Vagina (tissue), 2 donors: ENCODE results near the gene SEC22B. TPM values are rescaled to one million over a fixed set of nuclear protein-coding genes. Genes with fewer than 3 reads are reported as not detected.
"Not testable (repeated sequence)": the region's sequence is repeated elsewhere in the genome, so short reads cannot be mapped to it uniquely, and the experiment has no call there.

ENCODE experiments used
- DNase-seq, 2 donors: peaks; one replicate each; pipeline ENCODE4 v3.0.0-alpha.2; 2017; ENCODE audit errors: extremely low spot score in 2 of 2
- H3K27ac ChIP-seq: fragments of 200-600 bp; sonication (generic); one replicate; pipeline ENCODE4 v1.5.1; 2019
- H3K27me3 ChIP-seq: fragments of 200-600 bp; sonication (generic); one replicate; pipeline ENCODE4 v1.5.1; 2019
- H3K36me3 ChIP-seq, 2 donors: fragments of 200-600 bp; sonication (generic); one replicate each; pipeline ENCODE4 v1.5.1; 2017 to 2019
- H3K4me1 ChIP-seq: fragments of 200-600 bp; sonication (generic); one replicate; pipeline ENCODE4 v1.5.1; 2019
- H3K4me3 ChIP-seq, 2 donors: fragments of 200-600 bp; sonication (generic); 1 replicate in 1 of 2; 2 replicates in 1 of 2; pipeline ENCODE4 v1.5.1; 2016 to 2019
- H3K9me3 ChIP-seq: fragments of 200-600 bp; sonication (generic); one replicate; pipeline ENCODE4 v1.5.1; 2019
- CTCF ChIP-seq, 3 experiments: fragments of 450-650 bp in 2 of 3; fragments of 200-600 bp in 1 of 3; sonication (generic) in 1 of 3; IDR thresholded peaks; one replicate each; pipeline ENCODE4 v1.5.1; 2017 to 2019; ENCODE audit warnings: antibody characterized with exemption in 3 of 3, mild to moderate bottlenecking in 2 of 3, moderate library complexity in 2 of 3
- POLR2A ChIP-seq, 2 donors: fragments of 450-650 bp; IDR thresholded peaks; one replicate each; pipeline ENCODE4 v1.6.1; 2017; ENCODE audit warnings: antibody characterized with exemption in 2 of 2, mild to moderate bottlenecking in 2 of 2, moderate library complexity in 2 of 2
- POLR2AphosphoS5 ChIP-seq, 2 donors: sonication (generic); formaldehyde crosslinking; IDR thresholded peaks; one replicate each; pipeline ENCODE4 v1.9.0; 2017; ENCODE audit warnings: antibody characterized with exemption in 2 of 2, mild to moderate bottlenecking in 2 of 2, low read depth in 1 of 2; ENCODE audit not compliant: insufficient read depth in 1 of 2
- intact Hi-C: fragments of 100-400 bp; cut with DNase I; formaldehyde crosslinking; loops from one replicate; pipeline ENCODE4 v1.15.1; 2023
- total RNA-seq: library from RNA; depleted of rRNA; stranded (reverse); fragments of >200 nt; gene quantifications from one replicate; pipeline ENCODE4 v1.2.3, GENCODE V29; 2016

The SEC22B gene
- 19.4 TPM for total RNA-seq

- peak in 1 of 2 donors; percentile 90 for TF ChIP-seq POLR2A (IDR thresholded peaks at IDR 0.05)
- TF ChIP-seq POLR2AphosphoS5 (IDR thresholded peaks at IDR 0.05; ENCODE audit: insufficient read depth in 1 of 2, low read depth in 1 of 2) = peak; percentile 97 to 98
- TF ChIP-seq CTCF (IDR thresholded peaks at IDR 0.05) = no peak
- DNase-seq = peak; percentile 95 to 97
- H3K27me3 ChIP-seq = no peaks in the 10 kb centered on the region
- no peaks in the 10 kb centered on the region for H3K36me3 ChIP-seq
- peaks cover 4% of the 10 kb centered on the region for H3K4me1 ChIP-seq
- peak within 1 kb of the TSS; percentile 54 to 85 for H3K4me3 ChIP-seq
- intact Hi-C loops = no loop called here
- H3K27ac ChIP-seq = peak within 1 kb of the TSS; percentile 90
- H3K9me3 ChIP-seq = no peaks in the 10 kb centered on the region
Observed at GRCh38 chr1:120176092-120176855, at the start of gene SEC22B. TSS of gene SEC22B (minus strand) at chr1:120176520. CDS start at chr1:120176381, 139 bp downstream.

GRCh38 chr1:120217933-120218332 is 41.6 kb upstream of the SEC22B start:
- H3K27me3 ChIP-seq, H3K4me3 ChIP-seq, H3K27ac ChIP-seq, H3K9me3 ChIP-seq, intact Hi-C loops, DNase-seq, H3K4me1 ChIP-seq, H3K36me3 ChIP-seq: not testable (repeated sequence)

- H3K9me3 ChIP-seq, H3K27ac ChIP-seq, H3K27me3 ChIP-seq, DNase-seq, H3K4me3 ChIP-seq, H3K4me1 ChIP-seq, intact Hi-C loops, H3K36me3 ChIP-seq: not testable (repeated sequence)
Observed at GRCh38 chr1:120217175-120217929, 41.0 kb upstream of the SEC22B start.

GRCh38 chr1:120213606-120214005 is 37.3 kb upstream of the SEC22B start:
- H3K4me1 ChIP-seq, H3K27me3 ChIP-seq, H3K27ac ChIP-seq, H3K9me3 ChIP-seq, DNase-seq, H3K36me3 ChIP-seq, intact Hi-C loops, H3K4me3 ChIP-seq: not testable (repeated sequence)

- H3K4me3 ChIP-seq, H3K4me1 ChIP-seq, H3K27ac ChIP-seq, DNase-seq, H3K27me3 ChIP-seq, intact Hi-C loops, H3K9me3 ChIP-seq, H3K36me3 ChIP-seq: not testable (repeated sequence)
Observed at GRCh38 chr1:120210754-120211153, 34.4 kb upstream of the SEC22B start.

- H3K27me3 ChIP-seq, DNase-seq, H3K36me3 ChIP-seq, H3K4me1 ChIP-seq, intact Hi-C loops, H3K9me3 ChIP-seq: not testable (repeated sequence)
- H3K27ac ChIP-seq = peak overlapping the region; percentile 33
- peak overlapping the region; percentile 42 to 46 for H3K4me3 ChIP-seq
Observed at GRCh38 chr1:120196863-120197775, 20.8 kb upstream of the SEC22B start.

- H3K9me3 ChIP-seq, H3K27ac ChIP-seq, H3K4me3 ChIP-seq, H3K36me3 ChIP-seq, H3K27me3 ChIP-seq, DNase-seq, H3K4me1 ChIP-seq, intact Hi-C loops: not testable (repeated sequence)
Observed at GRCh38 chr1:120188626-120189025, 12.3 kb upstream of the SEC22B start.

- H3K9me3 ChIP-seq, H3K27me3 ChIP-seq, H3K4me1 ChIP-seq, intact Hi-C loops, H3K4me3 ChIP-seq, H3K36me3 ChIP-seq, H3K27ac ChIP-seq, DNase-seq: not testable (repeated sequence)
Observed at GRCh38 chr1:120182176-120182707, 5.9 kb upstream of the SEC22B start.

GRCh38 chr1:120179811-120180690 is 3.7 kb upstream of the SEC22B start:
- peak overlapping the region; percentile 30 to 44 for H3K4me3 ChIP-seq
- intact Hi-C loops, DNase-seq: not testable (repeated sequence)

More at GRCh38 chr1:120179811-120180690, 3.7 kb upstream of the SEC22B start:
- not testable (repeated sequence) for H3K36me3 ChIP-seq, H3K9me3 ChIP-seq, H3K27me3 ChIP-seq, H3K4me1 ChIP-seq
- H3K27ac ChIP-seq = peak overlapping the region; percentile 66
